CD4-positive, CD25-positive, alpha-beta regulatory T cell (primary cell): ENCODE data around the gene PPFIA1. TPM values are rescaled to one million over a fixed set of nuclear protein-coding genes. Genes with fewer than 3 reads are reported as not detected.

ENCODE experiments used
- ATAC-seq, 2 donors: fragments of 150-1000 bp; cut with Tn5 transposase; one replicate each; pipeline ENCODE4 v1.10.0; 2021; ENCODE audit warnings: low read depth in 2 of 2, moderate number of reproducible peaks in 2 of 2, moderate library complexity in 1 of 2
- DNase-seq, 3 donors: peaks; one replicate each; pipeline versions ENCODE4 v3.0.0 to v3.0.0-alpha.2; 2012 to 2022; ENCODE audit warnings: mixed read lengths in 1 of 3
- H3K27ac ChIP-seq: one replicate; pipeline ENCODE4 v1.7.0; 2013; ENCODE audit warnings: mild to moderate bottlenecking, low read length; ENCODE audit not compliant: insufficient read depth, poor library complexity, severe bottlenecking
- H3K27me3 ChIP-seq: one replicate; pipeline ENCODE4 v1.7.0; 2013; ENCODE audit warnings: low read length; ENCODE audit not compliant: control insufficient read depth, insufficient read depth
- H3K36me3 ChIP-seq: one replicate; pipeline ENCODE4 v1.7.0; 2013; ENCODE audit warnings: mild to moderate bottlenecking, low read length, moderate library complexity; ENCODE audit not compliant: control insufficient read depth, insufficient read depth
- H3K4me1 ChIP-seq: 2 replicates; pipeline ENCODE4 v1.7.0; 2013; ENCODE audit warnings: mild to moderate bottlenecking, low read length; ENCODE audit not compliant: insufficient read depth, control insufficient read depth, poor library complexity, severe bottlenecking
- H3K4me3 ChIP-seq: one replicate; pipeline ENCODE4 v1.7.0; 2013; ENCODE audit warnings: low read depth, mild to moderate bottlenecking, low read length, moderate library complexity
- H3K9me3 ChIP-seq, 2 experiments: 1 replicate in 1 of 2; 2 replicates in 1 of 2; pipeline ENCODE4 v1.7.0; 2013; ENCODE audit warnings: low read length in 2 of 2, mild to moderate bottlenecking in 1 of 2, moderate library complexity in 1 of 2; ENCODE audit not compliant: control insufficient read depth in 2 of 2
- H3K27ac Mint-ChIP-seq, 3 donors: one replicate each; pipeline ENCODE4 v1.8.0; 2020 to 2022; ENCODE audit warnings: mild to moderate bottlenecking in 3 of 3, mixed read lengths in 3 of 3, moderate library complexity in 2 of 3
- H3K27me3 Mint-ChIP-seq: one replicate; pipeline ENCODE4 v1.8.0; 2022; ENCODE audit warnings: mild to moderate bottlenecking, mixed read lengths
- H3K36me3 Mint-ChIP-seq: one replicate; pipeline ENCODE4 v1.8.0; 2020; ENCODE audit warnings: mixed read lengths
- H3K4me1 Mint-ChIP-seq, 4 donors: one replicate each; pipeline ENCODE4 v1.8.0; 2020 to 2022; ENCODE audit warnings: mixed read lengths in 4 of 4, mild to moderate bottlenecking in 1 of 4
- H3K4me3 Mint-ChIP-seq, 4 donors: one replicate each; pipeline ENCODE4 v1.8.0; 2020 to 2022; ENCODE audit warnings: mild to moderate bottlenecking in 4 of 4, mixed read lengths in 4 of 4, moderate library complexity in 3 of 4
- H3K9me3 Mint-ChIP-seq, 7 donors: one replicate each; pipeline ENCODE4 v1.8.0; 2020 to 2022; ENCODE audit warnings: mixed read lengths in 7 of 7, mild to moderate bottlenecking in 3 of 7, moderate library complexity in 2 of 7
- polyA plus RNA-seq, 4 donors: library from polyadenylated mRNA; unstranded; fragments of 300-500 nt; fragmentation: Illumina TruSeq; gene quantifications; one replicate each; pipeline ENCODE4 v1.2.3, GENCODE V29; 2021
- total RNA-seq: library from RNA; stranded (reverse); gene quantifications from one replicate; pipeline ENCODE4 v1.2.3, GENCODE V29; 2022

Gene PPFIA1
- total and polyA plus RNA-seq, 5 donors from 2014 or later = 7.9 to 62.6 (median 11.3) TPM

- Mint-ChIP-seq H3K27me3 (no peaks in the 10 kb centered on the region), H3K27ac (no peak overlapping the region), H3K4me1 (peaks cover 0 to 2% (median 0%) of the 10 kb centered on the region in 4 donors), H3K36me3 (peaks cover 38% of the 10 kb centered on the region), H3K9me3 (no peaks in the 10 kb centered on the region), H3K4me3 (no peak overlapping the region)
- no peak for ATAC-seq
- Histone ChIP-seq H3K27ac (no peak overlapping the region), H3K4me1 (no peaks in the 10 kb centered on the region), H3K27me3 (no peaks in the 10 kb centered on the region), H3K36me3 (peaks cover 76% of the 10 kb centered on the region), H3K4me3 (no peak overlapping the region), H3K9me3 (no peaks in the 10 kb centered on the region)
- DNase-seq = no peak
Observed at GRCh38 chr11:70376621-70377020, 106.1 kb downstream of the PPFIA1 start.

- ATAC-seq (no peak), DNase-seq (no peak)
- H3K27me3 Mint-ChIP-seq = no peaks in the 10 kb centered on the region
- H3K36me3 Mint-ChIP-seq = peaks cover 40% of the 10 kb centered on the region
- no peaks in the 10 kb centered on the region for H3K9me3 Mint-ChIP-seq
- H3K27ac Mint-ChIP-seq = no peak overlapping the region
- H3K4me3 Mint-ChIP-seq = no peak overlapping the region
- no peaks in the 10 kb centered on the region for H3K9me3 ChIP-seq
- H3K27ac ChIP-seq = no peak overlapping the region
- H3K36me3 ChIP-seq = peaks cover 76% of the 10 kb centered on the region
- H3K4me1 Mint-ChIP-seq = no peaks in the 10 kb centered on the region
- H3K27me3 ChIP-seq = no peaks in the 10 kb centered on the region
- H3K4me1 ChIP-seq = no peaks in the 10 kb centered on the region
- no peak overlapping the region for H3K4me3 ChIP-seq
Observed at GRCh38 chr11:70377645-70378044, 107.2 kb downstream of the PPFIA1 start.

- H3K27ac Mint-ChIP-seq = peak overlapping the region in 1 of 3 donors; percentile 48
- peaks cover 34% of the 10 kb centered on the region for H3K36me3 Mint-ChIP-seq
- H3K4me1 Mint-ChIP-seq = no peaks in the 10 kb centered on the region
- Histone ChIP-seq H3K9me3 (no peaks in the 10 kb centered on the region), H3K4me3 (no peak overlapping the region), H3K36me3 (peaks cover 73% of the 10 kb centered on the region), H3K27ac (no peak overlapping the region), H3K4me1 (no peaks in the 10 kb centered on the region), H3K27me3 (no peaks in the 10 kb centered on the region)
- no peaks in the 10 kb centered on the region for H3K9me3 Mint-ChIP-seq
- H3K27me3 Mint-ChIP-seq = no peaks in the 10 kb centered on the region
- DNase-seq (no peak), ATAC-seq (no peak)
- H3K4me3 Mint-ChIP-seq = no peak overlapping the region
Observed at GRCh38 chr11:70378506-70379134, 108.1 kb downstream of the PPFIA1 start.

GRCh38 chr11:70381350-70381749 lies 110.9 kb downstream of the PPFIA1 start:
- H3K4me3 ChIP-seq = no peak overlapping the region
- no peaks in the 10 kb centered on the region for H3K4me1 ChIP-seq
- Mint-ChIP-seq H3K9me3 (no peaks in the 10 kb centered on the region), H3K36me3 (peaks cover 43% of the 10 kb centered on the region), H3K4me1 (no peaks in the 10 kb centered on the region), H3K27me3 (no peaks in the 10 kb centered on the region), H3K4me3 (no peak overlapping the region), H3K27ac (no peak overlapping the region)
- no peaks in the 10 kb centered on the region for H3K9me3 ChIP-seq
- DNase-seq (no peak), ATAC-seq (no peak)
- H3K36me3 ChIP-seq = peaks cover 58% of the 10 kb centered on the region
- H3K27ac ChIP-seq = no peak overlapping the region
- H3K27me3 ChIP-seq = no peaks in the 10 kb centered on the region

GRCh38 chr11:70381872-70382861 lies 111.7 kb downstream of the PPFIA1 start:
- Histone ChIP-seq H3K27ac (no peak overlapping the region), H3K36me3 (peaks cover 51% of the 10 kb centered on the region), H3K9me3 (no peaks in the 10 kb centered on the region), H3K27me3 (no peaks in the 10 kb centered on the region), H3K4me3 (no peak overlapping the region), H3K4me1 (no peaks in the 10 kb centered on the region)
- Mint-ChIP-seq H3K9me3 (peaks cover 0 to 2% (median 0%) of the 10 kb centered on the region in 7 donors), H3K4me1 (no peaks in the 10 kb centered on the region), H3K4me3 (no peak overlapping the region), H3K27me3 (no peaks in the 10 kb centered on the region), H3K27ac (no peak overlapping the region), H3K36me3 (peaks cover 38% of the 10 kb centered on the region)
- ATAC-seq (no peak), DNase-seq (no peak)

- H3K27me3 Mint-ChIP-seq = no peaks in the 10 kb centered on the region
- Histone ChIP-seq H3K4me3 (no peak overlapping the region), H3K9me3 (no peaks in the 10 kb centered on the region), H3K27me3 (no peaks in the 10 kb centered on the region), H3K36me3 (peaks cover 33% of the 10 kb centered on the region), H3K4me1 (no peaks in the 10 kb centered on the region), H3K27ac (no peak overlapping the region)
- peak overlapping the region in 1 of 3 donors; percentile 62 for H3K27ac Mint-ChIP-seq
- ATAC-seq (no peak), DNase-seq (no peak)
- peaks cover 0 to 2% (median 0%) of the 10 kb centered on the region in 7 donors for H3K9me3 Mint-ChIP-seq
- no peak overlapping the region for H3K4me3 Mint-ChIP-seq
- no peaks in the 10 kb centered on the region for H3K4me1 Mint-ChIP-seq
- H3K36me3 Mint-ChIP-seq = peaks cover 28% of the 10 kb centered on the region
Observed at GRCh38 chr11:70383664-70384565, 113.4 kb downstream of the PPFIA1 start.

- DNase-seq = no peak
- Mint-ChIP-seq H3K4me1 (no peaks in the 10 kb centered on the region), H3K27ac (no peak overlapping the region), H3K4me3 (peak overlapping the region in 1 of 4 donors; percentile 47), H3K27me3 (no peaks in the 10 kb centered on the region), H3K9me3 (peaks cover 0 to 2% (median 0%) of the 10 kb centered on the region in 7 donors), H3K36me3 (peaks cover 27% of the 10 kb centered on the region)
- Histone ChIP-seq H3K36me3 (peaks cover 31% of the 10 kb centered on the region), H3K4me1 (no peaks in the 10 kb centered on the region), H3K27me3 (no peaks in the 10 kb centered on the region), H3K4me3 (no peak overlapping the region), H3K27ac (no peak overlapping the region), H3K9me3 (no peaks in the 10 kb centered on the region)
- no peak for ATAC-seq
Observed at GRCh38 chr11:70384566-70385152, 114.2 kb downstream of the PPFIA1 start.
